K562 (cell line): ENCODE measurements around the gene RTL10. TPM values are rescaled to one million over a fixed set of nuclear protein-coding genes. Genes with fewer than 3 reads are reported as not detected.
A peak's percentile ranks its signal among the peaks of the same experiment; 100 is the strongest.

Source experiments
- CHD7 ChIP-seq: fragments of 200-600 bp; sonication (generic); IDR thresholded peaks from one replicate; pipeline ENCODE4 v1.6.1; 2012; ENCODE audit warnings: mild to moderate bottlenecking, low read depth, low read length, inconsistent platforms
- polyA plus RNA-seq, 8 experiments: library from polyadenylated mRNA; depleted of rRNA in 4 of 8; stranded (reverse) in 5 of 8; unstranded in 3 of 8; fragments of >200 nt; fragmentation: Nextera tagmentation in 2 of 8; fragmentation: Illumina TruSeq in 1 of 8; extraction: Ambion mirVana in 2 of 8; extraction: Trizol in 1 of 8; gene quantifications; 2 replicates each; pipeline versions ENCODE4 v1.2.1 to v1.2.3, GENCODE V29; 2011 to 2014; ENCODE audit warnings: inconsistent platforms in 1 of 8, missing spikeins in 1 of 8
- total RNA-seq, 7 experiments: library from RNA; depleted of rRNA in 6 of 7; stranded (reverse); fragments of >200 nt in 6 of 7; fragmentation: Illumina TruSeq in 2 of 7; extraction: Trizol in 2 of 7; gene quantifications; 2 replicates each; pipeline versions ENCODE4 v1.2.1 to v1.2.3, GENCODE V29; 2011 to 2021; ENCODE audit warnings: low replicate concordance in 1 of 7

Gene RTL10
- total and polyA plus RNA-seq, 9 of the 15 experiments (the other 6 are each of a cell fraction or from before 2014, with no cell fraction given), result 19.8 to 75.5 (median 32.5) TPM

DNA sequence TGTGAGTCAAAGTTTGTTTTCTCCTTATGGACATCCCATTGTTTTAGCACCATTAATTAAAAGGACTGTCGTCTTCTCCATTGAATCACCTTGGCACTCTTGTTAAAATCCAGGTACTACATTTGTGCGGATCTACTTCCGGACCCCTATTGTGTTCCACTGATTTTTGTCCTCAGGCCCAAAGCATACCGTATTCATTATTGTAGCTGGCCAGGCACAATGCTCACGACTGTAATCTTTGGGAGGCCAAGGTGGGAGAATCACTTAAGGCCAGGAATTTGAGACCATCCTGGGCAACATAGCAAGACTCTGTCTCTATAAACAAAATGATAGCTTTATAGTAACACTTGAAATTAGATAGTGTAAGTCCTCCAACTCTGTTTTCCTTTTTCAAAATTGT lies 8.9 kb upstream of the RTL10 start (continued):
- TF ChIP-seq CHD7, result peak; percentile 94
